Endothelial cell of umbilical vein (primary cell): ENCODE measurements around the gene DNAH10. TPM values are rescaled to one million over a fixed set of nuclear protein-coding genes. Genes with fewer than 3 reads are reported as not detected.

Experiments used
- BruUV-seq: library from RNA; stranded (reverse); fragments of 400-500 nt; replicated peaks from 2 replicates; lab custom pipeline; 2021; lab: Mats Ljungman, UMichigan
- CTCF ChIA-PET: fragments of 300-600, 350-600 bp; sonication (Branson Sonifier 250); formaldehyde crosslinking; loops from one replicate; lab custom pipeline; 2021; ENCODE audit warnings: antibody characterized with exemption, inconsistent platforms; lab: Charles Lee
- POLR2A ChIA-PET: fragments of 300-600, 350-600 bp; sonication (Branson Sonifier 250); formaldehyde crosslinking; loops from one replicate; lab custom pipeline; 2021; ENCODE audit warnings: antibody characterized with exemption, inconsistent platforms; lab: Charles Lee
- DNase-seq: peaks from one replicate; pipeline ENCODE4 v3.0.0-alpha.2; 2011; ENCODE audit warnings: low read depth, low spot score
- FAIRE-seq: peaks from 2 replicates; lab custom pipeline; 2011; peaks lifted over from hg19 to GRCh38; lab: Jason Lieb, UNC
- H2AFZ ChIP-seq: 2 replicates; pipeline ENCODE4 v1.6.0; 2012; ENCODE audit warnings: low read depth, low read length, control low read depth, inconsistent platforms
- H3K27ac ChIP-seq: 2 replicates; pipeline ENCODE4 v1.5.1; 2011; ENCODE audit warnings: low read depth, mild to moderate bottlenecking, control low read depth, low read length, moderate library complexity; ENCODE audit not compliant: insufficient read depth
- H3K27me3 ChIP-seq, 2 experiments: 2 replicates each; pipeline versions ENCODE4 v1.6.0 to v1.6.1; 2011; ENCODE audit warnings: low read length in 2 of 2, mixed read lengths in 1 of 2; ENCODE audit not compliant: control insufficient read depth in 2 of 2, insufficient read depth in 2 of 2
- H3K36me3 ChIP-seq, 2 experiments: 2 replicates in 1 of 2; 3 replicates in 1 of 2; pipeline ENCODE4 v1.5.1; 2011; ENCODE audit warnings: low read length in 2 of 2, mild to moderate bottlenecking in 1 of 2, moderate library complexity in 1 of 2; ENCODE audit not compliant: control insufficient read depth in 2 of 2, insufficient read depth in 2 of 2; ENCODE audit errors: extremely low read depth in 1 of 2
- H3K4me1 ChIP-seq: 3 replicates; pipeline ENCODE4 v1.5.1; 2011; ENCODE audit warnings: mild to moderate bottlenecking, low read length; ENCODE audit not compliant: control insufficient read depth, insufficient read depth; ENCODE audit errors: extremely low read depth
- H3K4me2 ChIP-seq: 2 replicates; pipeline ENCODE4 v1.6.1; 2011; ENCODE audit warnings: low read length, control low read depth, mixed read lengths; ENCODE audit not compliant: insufficient read depth
- H3K4me3 ChIP-seq, 3 experiments: fragments of 200-600 bp in 1 of 3; sonication (generic), shearing (Covaris generic) in 1 of 3; replicated peaks in 1 of 3; 2 replicates each; pipeline ENCODE4 v1.5.1; 2011 to 2016; ENCODE audit warnings: control low read depth in 3 of 3, low read length in 3 of 3, mild to moderate bottlenecking in 2 of 3, inconsistent platforms in 1 of 3, low read depth in 1 of 3, moderate library complexity in 1 of 3; ENCODE audit not compliant: insufficient read depth in 1 of 3
- H3K79me2 ChIP-seq: 2 replicates; pipeline ENCODE4 v1.6.0; 2012; ENCODE audit warnings: low read length, inconsistent platforms; ENCODE audit not compliant: control insufficient read depth, insufficient read depth
- H3K9ac ChIP-seq: replicated peaks from 2 replicates; pipeline ENCODE3; 2011; ENCODE audit warnings: low read length, control low read depth; ENCODE audit not compliant: insufficient read depth; ENCODE audit errors: extremely low read depth
- H3K9me1 ChIP-seq: replicated peaks from 3 replicates; pipeline ENCODE4 v1.6.0; 2011; ENCODE audit warnings: mild to moderate bottlenecking, low read length; ENCODE audit not compliant: control insufficient read depth, insufficient read depth; ENCODE audit errors: extremely low read depth
- H3K9me3 ChIP-seq: replicated peaks from 2 replicates; pipeline ENCODE4 v1.5.1; 2012; ENCODE audit warnings: low read length, inconsistent platforms; ENCODE audit not compliant: control insufficient read depth, insufficient read depth
- H4K20me1 ChIP-seq: replicated peaks from 2 replicates; pipeline ENCODE3; 2011; ENCODE audit warnings: mild to moderate bottlenecking, low read length; ENCODE audit not compliant: control insufficient read depth, insufficient read depth; ENCODE audit errors: extremely low read depth
- EZH2 ChIP-seq: IDR thresholded peaks from 2 replicates; pipeline ENCODE4 v1.6.1; 2012; ENCODE audit warnings: borderline replicate concordance, low read depth, mild to moderate bottlenecking, moderate library complexity, low read length, inconsistent platforms; ENCODE audit not compliant: severe bottlenecking
- FOS ChIP-seq: IDR thresholded peaks from 2 replicates; pipeline ENCODE4 v1.6.1; 2011; ENCODE audit warnings: mild to moderate bottlenecking, low read length, moderate library complexity, borderline replicate concordance; ENCODE audit not compliant: insufficient read depth
- GATA2 ChIP-seq: IDR thresholded peaks from 2 replicates; pipeline ENCODE4 v1.7.0; 2011; ENCODE audit warnings: low read depth, mild to moderate bottlenecking, moderate library complexity, mixed read lengths, low read length; ENCODE audit not compliant: insufficient read length, insufficient read depth
- JUN ChIP-seq: IDR thresholded peaks from 2 replicates; pipeline ENCODE4 v1.6.1; 2011; ENCODE audit warnings: borderline replicate concordance, low read depth; ENCODE audit not compliant: insufficient read length, insufficient read depth
- MYC ChIP-seq: IDR thresholded peaks from one replicate; pipeline ENCODE4 v1.6.1; 2011; ENCODE audit warnings: mild to moderate bottlenecking, low read depth, low read length
- POLR2A ChIP-seq: IDR thresholded peaks from 2 replicates; pipeline ENCODE4 v1.6.1; 2012; ENCODE audit warnings: low read depth, mild to moderate bottlenecking, control low read depth, low read length
- POLR2AphosphoS5 ChIP-seq: IDR thresholded peaks from 2 replicates; pipeline ENCODE4 v1.6.1; 2012; ENCODE audit warnings: low read depth, mild to moderate bottlenecking, control low read depth, low read length, moderate library complexity; ENCODE audit not compliant: insufficient read depth
- dilution Hi-C: fragments of 300-500 bp; cut with MboI; formaldehyde crosslinking; loops from one replicate; pipeline ENCODE4 v1.15.0; 2019; ENCODE audit warnings: low sequenced_read_pairs; ENCODE audit not compliant: extremely low pct_ligation_motif_present
- intact Hi-C: fragments of 100-400 bp; cut with micrococcal nuclease; formaldehyde crosslinking; loops from one replicate; pipeline ENCODE4 v1.10.0; 2022
- polyA plus RNA-seq, 4 experiments: library from polyadenylated mRNA; depleted of rRNA in 3 of 4; stranded (reverse) in 3 of 4; unstranded in 1 of 4; fragments of >200 nt; gene quantifications; 2 replicates each; pipeline versions ENCODE4 v1.2.1 to v1.2.3, GENCODE V29; 2011 to 2012; ENCODE audit warnings: missing spikeins in 1 of 4
- total RNA-seq: library from RNA; stranded (reverse); gene quantifications from 2 replicates; pipeline ENCODE4 v1.2.3, GENCODE V29; 2021
- TF ChIP-seq, protein P1 (sequence below), 2 donors: IDR thresholded peaks; 1 replicate in 1 of 2; 2 replicates in 1 of 2; pipeline ENCODE4 v1.5.1; 2011; ENCODE audit warnings: low read length in 2 of 2, mild to moderate bottlenecking in 2 of 2, moderate library complexity in 2 of 2, control low read depth in 1 of 2, inconsistent platforms in 1 of 2, low read depth in 1 of 2; ENCODE audit not compliant: insufficient read depth in 1 of 2; ENCODE audit errors: extremely low read depth in 1 of 2
- TF ChIP-seq, protein P2 (sequence below): IDR thresholded peaks from 2 replicates; pipeline ENCODE4 v1.6.1; 2011; ENCODE audit not compliant: insufficient read depth, insufficient read length

DNAH10 gene
- total and polyA plus RNA-seq, 2 donors (not counting 3 experiments of a cell fraction or from before 2014, with no cell fraction given) = 0.04 to 0.31 TPM

DNA sequence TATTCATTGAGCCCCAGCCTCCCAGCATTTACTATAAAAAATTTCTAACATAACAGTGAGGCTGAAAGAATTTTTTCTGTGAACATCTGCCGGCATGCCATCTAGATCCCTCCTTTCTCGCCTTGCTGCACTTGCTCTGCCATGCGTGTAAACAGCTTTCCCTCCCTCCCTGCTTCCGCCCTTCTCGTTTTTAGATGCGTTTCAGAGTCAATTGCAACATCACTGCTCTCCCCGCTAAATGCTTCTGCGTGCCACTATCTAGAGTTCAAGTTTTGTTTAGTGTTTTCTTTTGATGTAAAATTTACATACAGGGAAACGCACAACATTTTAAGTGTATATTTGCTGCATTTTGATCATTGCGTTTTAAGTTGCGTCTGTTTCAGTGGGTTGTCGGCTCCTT, 126.9 kb downstream of the DNAH10 start:
- Histone ChIP-seq H3K9me3 (no peaks in the 10 kb centered on the region), H2AFZ (no peak overlapping the region), H3K36me3 (no peaks in the 10 kb centered on the region), H3K9me1 (no peaks in the 10 kb centered on the region), H3K27ac (no peak overlapping the region), H4K20me1 (no peaks in the 10 kb centered on the region), H3K4me3 (no peak overlapping the region), H3K9ac (no peak overlapping the region), H3K27me3 (peaks cover 3% of the 10 kb centered on the region in 2 experiments), H3K79me2 (no peaks in the 10 kb centered on the region), H3K4me1 (no peaks in the 10 kb centered on the region), H3K4me2 (no peak overlapping the region)
- intact Hi-C loops (no loop called here), dilution Hi-C loops (no loop called here)
- no TSS peak for BruUV-seq
- TF ChIP-seq POLR2A = no peak
- TF ChIP-seq JUN = no peak
- TF ChIP-seq GATA2 = no peak
- TF ChIP-seq FOS = no peak
- TF ChIP-seq, protein P1, sequence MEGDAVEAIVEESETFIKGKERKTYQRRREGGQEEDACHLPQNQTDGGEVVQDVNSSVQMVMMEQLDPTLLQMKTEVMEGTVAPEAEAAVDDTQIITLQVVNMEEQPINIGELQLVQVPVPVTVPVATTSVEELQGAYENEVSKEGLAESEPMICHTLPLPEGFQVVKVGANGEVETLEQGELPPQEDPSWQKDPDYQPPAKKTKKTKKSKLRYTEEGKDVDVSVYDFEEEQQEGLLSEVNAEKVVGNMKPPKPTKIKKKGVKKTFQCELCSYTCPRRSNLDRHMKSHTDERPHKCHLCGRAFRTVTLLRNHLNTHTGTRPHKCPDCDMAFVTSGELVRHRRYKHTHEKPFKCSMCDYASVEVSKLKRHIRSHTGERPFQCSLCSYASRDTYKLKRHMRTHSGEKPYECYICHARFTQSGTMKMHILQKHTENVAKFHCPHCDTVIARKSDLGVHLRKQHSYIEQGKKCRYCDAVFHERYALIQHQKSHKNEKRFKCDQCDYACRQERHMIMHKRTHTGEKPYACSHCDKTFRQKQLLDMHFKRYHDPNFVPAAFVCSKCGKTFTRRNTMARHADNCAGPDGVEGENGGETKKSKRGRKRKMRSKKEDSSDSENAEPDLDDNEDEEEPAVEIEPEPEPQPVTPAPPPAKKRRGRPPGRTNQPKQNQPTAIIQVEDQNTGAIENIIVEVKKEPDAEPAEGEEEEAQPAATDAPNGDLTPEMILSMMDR (IDR thresholded peaks at IDR 0.05; ENCODE audit: extremely low read depth in 1 of 2, insufficient read depth in 1 of 2, low read depth in 1 of 2, low read length in 2 of 2) = no peak
- TF ChIP-seq EZH2 = no peak
- no peak for TF ChIP-seq POLR2AphosphoS5
- no peak for TF ChIP-seq MYC
- TF ChIP-seq, protein P2, sequence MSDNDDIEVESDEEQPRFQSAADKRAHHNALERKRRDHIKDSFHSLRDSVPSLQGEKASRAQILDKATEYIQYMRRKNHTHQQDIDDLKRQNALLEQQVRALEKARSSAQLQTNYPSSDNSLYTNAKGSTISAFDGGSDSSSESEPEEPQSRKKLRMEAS = no peak
- ChIA-PET CTCF (no interaction called here), POLR2A (no interaction called here)
- no peak for DNase-seq
- no peak for FAIRE-seq
